ENCODE data around the gene KCND2.

DNA sequence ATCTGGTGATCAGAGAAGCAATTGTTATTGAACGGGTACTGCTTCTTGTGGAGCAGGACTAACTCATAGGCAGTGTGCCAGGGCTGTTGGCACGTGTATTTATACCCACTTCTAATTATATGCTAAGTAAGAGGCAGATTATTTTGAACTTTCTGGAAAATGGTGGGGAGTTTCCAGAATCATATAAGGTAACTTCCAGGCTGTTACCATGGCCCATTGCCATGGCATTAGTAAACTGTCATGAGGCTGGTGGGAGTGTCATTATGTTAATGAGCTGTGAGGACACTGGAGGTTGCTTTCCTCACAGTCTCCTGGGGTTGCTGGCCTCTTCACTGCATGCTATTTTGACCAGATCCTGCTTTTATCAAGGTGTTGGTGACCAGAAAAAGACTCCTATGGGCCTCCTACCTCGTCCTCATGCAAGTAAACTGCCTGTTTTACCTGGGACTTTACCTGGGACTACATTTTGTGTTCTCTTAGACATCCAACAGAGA is 122.6 kb downstream of the KCND2 start:
- TF ChIP-seq CTCF (IDR thresholded peaks at IDR 0.05): no peak
- no peak for TF ChIP-seq POLR2A (IDR thresholded peaks at IDR 0.05)

Measured in testis (tissue), 2 donors.